ENCODE results near the gene BRF1.

DNA sequence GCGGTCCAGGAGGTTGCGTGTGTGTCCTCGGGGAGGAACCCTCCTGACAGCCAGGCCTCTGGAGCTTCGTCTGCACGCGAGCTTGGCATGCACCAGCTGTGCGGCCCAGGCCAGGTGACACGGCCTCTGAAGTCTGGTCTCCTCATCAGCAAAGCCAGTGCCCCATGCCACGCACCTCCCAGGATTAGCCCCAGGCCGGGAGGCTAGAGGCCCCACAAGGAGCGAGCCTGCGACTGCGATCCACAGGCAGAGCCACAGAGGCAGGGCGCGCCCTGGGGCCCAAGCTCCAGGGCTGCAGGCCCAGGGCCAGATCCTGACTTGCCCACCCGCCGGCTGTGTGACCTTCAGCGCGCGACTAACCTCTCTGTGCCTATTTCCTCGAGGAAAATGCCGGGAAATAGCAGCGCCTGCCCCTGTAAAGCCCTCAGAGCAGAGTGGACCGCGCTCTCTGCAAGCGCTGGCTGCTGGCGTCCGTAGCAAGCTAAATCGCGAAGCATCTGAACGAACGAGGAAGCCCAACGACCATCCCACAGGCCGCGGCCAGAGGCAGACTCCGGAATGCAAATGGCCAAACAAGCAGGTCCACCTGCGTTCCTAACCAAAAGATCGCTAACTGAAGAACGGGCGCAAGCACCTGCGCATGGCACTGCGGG lies 53.0 kb downstream of the BRF1 start:
- TF ChIP-seq, protein P1, sequence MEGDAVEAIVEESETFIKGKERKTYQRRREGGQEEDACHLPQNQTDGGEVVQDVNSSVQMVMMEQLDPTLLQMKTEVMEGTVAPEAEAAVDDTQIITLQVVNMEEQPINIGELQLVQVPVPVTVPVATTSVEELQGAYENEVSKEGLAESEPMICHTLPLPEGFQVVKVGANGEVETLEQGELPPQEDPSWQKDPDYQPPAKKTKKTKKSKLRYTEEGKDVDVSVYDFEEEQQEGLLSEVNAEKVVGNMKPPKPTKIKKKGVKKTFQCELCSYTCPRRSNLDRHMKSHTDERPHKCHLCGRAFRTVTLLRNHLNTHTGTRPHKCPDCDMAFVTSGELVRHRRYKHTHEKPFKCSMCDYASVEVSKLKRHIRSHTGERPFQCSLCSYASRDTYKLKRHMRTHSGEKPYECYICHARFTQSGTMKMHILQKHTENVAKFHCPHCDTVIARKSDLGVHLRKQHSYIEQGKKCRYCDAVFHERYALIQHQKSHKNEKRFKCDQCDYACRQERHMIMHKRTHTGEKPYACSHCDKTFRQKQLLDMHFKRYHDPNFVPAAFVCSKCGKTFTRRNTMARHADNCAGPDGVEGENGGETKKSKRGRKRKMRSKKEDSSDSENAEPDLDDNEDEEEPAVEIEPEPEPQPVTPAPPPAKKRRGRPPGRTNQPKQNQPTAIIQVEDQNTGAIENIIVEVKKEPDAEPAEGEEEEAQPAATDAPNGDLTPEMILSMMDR (CRISPR knock-in tag; IDR thresholded peaks at IDR 0.05) = no peak
- no peak for TF ChIP-seq CEBPB (IDR thresholded peaks at IDR 0.05; ENCODE audit: borderline replicate concordance, low read depth, low read length)
- TF ChIP-seq POLR2AphosphoS5 (IDR thresholded peaks at IDR 0.05; ENCODE audit: low read depth, low read length) = no peak
- no peak for TF ChIP-seq MYC (CRISPR knock-in tag; IDR thresholded peaks at IDR 0.05; ENCODE audit: borderline replicate concordance)
- TF ChIP-seq GMEB1 (CRISPR knock-in tag; IDR thresholded peaks at IDR 0.05; ENCODE audit: borderline replicate concordance) = no peak
- no peak for TF ChIP-seq RAD21 (CRISPR knock-in tag; IDR thresholded peaks at IDR 0.05)
- TF ChIP-seq, protein P2, sequence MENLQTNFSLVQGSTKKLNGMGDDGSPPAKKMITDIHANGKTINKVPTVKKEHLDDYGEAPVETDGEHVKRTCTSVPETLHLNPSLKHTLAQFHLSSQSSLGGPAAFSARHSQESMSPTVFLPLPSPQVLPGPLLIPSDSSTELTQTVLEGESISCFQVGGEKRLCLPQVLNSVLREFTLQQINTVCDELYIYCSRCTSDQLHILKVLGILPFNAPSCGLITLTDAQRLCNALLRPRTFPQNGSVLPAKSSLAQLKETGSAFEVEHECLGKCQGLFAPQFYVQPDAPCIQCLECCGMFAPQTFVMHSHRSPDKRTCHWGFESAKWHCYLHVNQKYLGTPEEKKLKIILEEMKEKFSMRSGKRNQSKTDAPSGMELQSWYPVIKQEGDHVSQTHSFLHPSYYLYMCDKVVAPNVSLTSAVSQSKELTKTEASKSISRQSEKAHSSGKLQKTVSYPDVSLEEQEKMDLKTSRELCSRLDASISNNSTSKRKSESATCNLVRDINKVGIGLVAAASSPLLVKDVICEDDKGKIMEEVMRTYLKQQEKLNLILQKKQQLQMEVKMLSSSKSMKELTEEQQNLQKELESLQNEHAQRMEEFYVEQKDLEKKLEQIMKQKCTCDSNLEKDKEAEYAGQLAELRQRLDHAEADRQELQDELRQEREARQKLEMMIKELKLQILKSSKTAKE (CRISPR knock-in tag; IDR thresholded peaks at IDR 0.05; ENCODE audit: borderline replicate concordance) = no peak
- TF ChIP-seq KDM1A (CRISPR knock-in tag; IDR thresholded peaks at IDR 0.05) = no peak
- TF ChIP-seq GTF2F1 (IDR thresholded peaks at IDR 0.05; ENCODE audit: low read length) = no peak
- TF ChIP-seq JUN (CRISPR knock-in tag; IDR thresholded peaks at IDR 0.05) = no peak

Data from HepG2 (cell line).